GM18951 (cell line): Measurements from ENCODE around the gene POM121C.
"Not testable (repeated sequence)": the region's sequence is repeated elsewhere in the genome, so short reads cannot be mapped to it uniquely, and the experiment has no call there.

Experiments used
- POLR2A ChIP-seq: IDR thresholded peaks from 4 replicates; pipeline ENCODE4 v1.6.1; 2011; ENCODE audit warnings: mild to moderate bottlenecking; ENCODE audit not compliant: insufficient read length, insufficient read depth; ENCODE audit errors: extremely low read depth
- in situ Hi-C: fragments of 300-500 bp; cut with MboI; formaldehyde crosslinking; loops from one replicate; pipeline ENCODE4 v1.12.0; 2022; ENCODE audit warnings: low sequenced_read_pairs, mixed read lengths, inconsistent platforms; ENCODE audit not compliant: unreplicated experiment

The POM121C gene

GRCh38 chr7:75485979-75486643 is at the start of gene POM121C:
Gene POM121C (minus strand): TSS chr7:75486299. CDS start chr7:75441496, 44,803 bp downstream.
- in situ Hi-C loops = not testable (repeated sequence)
- TF ChIP-seq POLR2A = peak; percentile 73

DNA sequence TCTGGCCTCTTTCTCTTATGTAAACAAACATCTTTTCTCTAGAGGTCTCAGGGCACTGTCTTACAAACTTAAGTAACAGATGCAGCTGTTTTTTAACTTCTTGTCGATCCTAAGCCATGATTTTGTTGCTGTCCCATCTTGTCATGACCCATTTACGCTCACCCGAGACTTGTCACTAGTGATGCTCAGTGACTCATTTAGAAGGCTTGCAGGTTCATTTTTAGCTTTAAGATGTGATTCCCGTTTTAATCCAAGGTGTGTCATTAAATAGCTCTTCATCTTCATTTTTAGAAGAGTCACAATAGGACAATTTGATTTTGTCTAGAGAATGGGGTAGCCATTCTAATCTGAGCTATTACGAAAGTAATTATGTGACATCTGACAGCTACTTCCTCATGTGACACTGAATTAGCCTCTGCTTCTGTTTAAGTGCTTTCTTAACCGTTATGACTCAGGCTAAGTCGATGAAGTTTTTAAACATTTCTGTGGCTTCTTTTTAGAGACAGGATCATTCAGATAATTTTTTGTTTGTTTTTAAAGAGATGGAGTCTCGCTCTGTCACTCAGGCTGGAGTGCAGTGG is 48.7 kb upstream of the POM121C start:
- TF ChIP-seq POLR2A = no peak
- in situ Hi-C loops = no loop called here

DNA sequence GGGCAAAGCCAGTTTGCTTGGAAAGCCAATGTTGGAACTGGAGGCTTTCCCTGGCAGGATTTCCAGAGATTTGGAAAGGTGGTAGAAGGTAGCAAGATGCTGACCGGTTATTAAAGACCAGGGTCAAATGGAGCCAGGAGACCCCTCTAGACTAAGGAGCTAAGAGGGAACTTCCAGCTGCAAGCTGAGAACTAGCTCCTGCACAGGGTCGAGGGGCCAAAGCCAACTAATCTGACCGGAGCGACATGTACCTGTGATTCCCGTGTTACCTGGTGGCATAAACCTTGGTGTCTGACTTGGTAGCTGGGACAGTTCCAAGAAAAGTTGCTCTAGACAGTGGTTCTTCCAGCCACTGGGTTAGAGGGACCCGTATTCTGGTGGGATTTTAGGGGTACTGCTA is 47.8 kb upstream of the POM121C start:
- in situ Hi-C loops = no loop called here
- TF ChIP-seq POLR2A = no peak

DNA sequence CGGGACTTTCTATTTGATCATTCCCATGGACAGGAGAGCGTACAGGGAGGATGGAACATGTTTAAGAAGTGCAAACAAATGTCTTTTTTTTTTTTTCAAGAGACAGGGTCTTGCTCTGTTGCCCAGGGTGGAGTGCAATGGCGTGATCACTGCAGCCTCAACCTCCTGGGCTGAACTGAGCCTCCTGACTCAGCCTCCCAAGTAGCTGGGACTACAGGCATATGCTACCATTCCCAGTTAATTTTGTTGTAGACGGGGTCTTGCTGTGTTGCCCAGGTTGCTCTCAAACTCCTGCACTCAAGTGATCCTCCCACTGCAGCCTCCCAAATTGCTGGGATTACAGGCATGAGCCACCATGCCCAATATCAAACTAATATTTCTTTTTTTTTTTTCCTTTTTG is 46.5 kb upstream of the POM121C start:
- in situ Hi-C loops = no loop called here
- TF ChIP-seq POLR2A = no peak

DNA sequence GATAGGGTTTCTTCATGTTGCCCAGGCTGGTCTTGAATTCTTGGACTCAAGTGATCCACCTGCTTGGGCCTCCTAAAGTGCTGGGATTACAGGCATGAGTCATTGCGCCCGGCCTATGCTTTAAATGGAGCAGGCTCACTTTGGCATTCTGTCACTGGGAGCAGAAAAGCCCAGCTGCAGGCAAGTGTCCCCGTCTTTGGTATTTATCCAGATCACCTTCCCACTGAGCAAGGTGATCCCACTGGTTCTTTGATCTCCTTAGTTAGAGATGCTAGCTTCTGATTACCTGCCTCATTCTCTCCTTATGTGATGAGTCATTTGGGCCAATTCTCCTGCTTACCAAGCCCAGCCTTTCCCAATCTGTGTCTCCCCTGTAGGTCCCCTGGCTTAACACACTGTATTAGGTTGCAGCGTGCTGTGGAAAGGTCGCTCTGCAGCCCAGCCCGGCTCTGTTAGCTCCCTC is 45.3 kb upstream of the POM121C start:
- TF ChIP-seq POLR2A = no peak
- in situ Hi-C loops = no loop called here

- in situ Hi-C loops = not testable (repeated sequence)
Measured at GRCh38 chr7:75527224-75527722, 41.2 kb upstream of the POM121C start.

GRCh38 chr7:75521727-75522126 is 35.6 kb upstream of the POM121C start:
- in situ Hi-C loops = loop anchor here (25.0 kb wide), 1 partner anchor 991 kb away; the partner anchor contains the start of gene UPK3B

- in situ Hi-C loops = loop anchor here (25.0 kb wide), 1 partner anchor 993 kb away; the partner anchor contains the start of gene UPK3B
Measured at GRCh38 chr7:75518842-75519241, 32.7 kb upstream of the POM121C start.

DNA sequence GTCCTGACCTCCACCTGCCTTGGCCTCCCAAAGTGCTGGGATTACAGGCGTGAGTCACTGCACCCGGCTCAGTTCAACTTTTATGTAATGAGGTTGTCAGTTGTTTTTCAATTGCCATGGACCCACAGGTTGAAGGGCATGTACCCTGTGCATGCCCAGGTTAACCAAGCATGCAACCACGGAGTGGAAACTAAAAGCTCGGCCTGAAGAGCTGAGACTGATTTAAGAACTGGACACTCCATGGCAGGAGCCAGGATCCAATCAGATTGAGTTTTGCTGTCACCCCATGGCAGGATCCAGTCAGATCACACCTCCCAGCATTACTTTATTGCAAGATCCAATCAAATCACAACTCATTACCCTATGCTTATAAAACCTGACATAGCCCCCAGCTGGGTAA is 22.9 kb upstream of the POM121C start:
- in situ Hi-C loops = loop anchor here (25.0 kb wide), 1 partner anchor 1003 kb away; the partner anchor contains the start of gene UPK3B

- in situ Hi-C loops = not testable (repeated sequence)
Measured at GRCh38 chr7:75492020-75492419, 5.9 kb upstream of the POM121C start, which contains the start of gene SPDYE5. Gene SPDYE5 (plus strand): TSS chr7:75492320. CDS start chr7:75494048, 1,728 bp downstream.

- in situ Hi-C loops = not testable (repeated sequence)
Measured at GRCh38 chr7:75485355-75485978, 632 bp downstream of the POM121C start.

DNA sequence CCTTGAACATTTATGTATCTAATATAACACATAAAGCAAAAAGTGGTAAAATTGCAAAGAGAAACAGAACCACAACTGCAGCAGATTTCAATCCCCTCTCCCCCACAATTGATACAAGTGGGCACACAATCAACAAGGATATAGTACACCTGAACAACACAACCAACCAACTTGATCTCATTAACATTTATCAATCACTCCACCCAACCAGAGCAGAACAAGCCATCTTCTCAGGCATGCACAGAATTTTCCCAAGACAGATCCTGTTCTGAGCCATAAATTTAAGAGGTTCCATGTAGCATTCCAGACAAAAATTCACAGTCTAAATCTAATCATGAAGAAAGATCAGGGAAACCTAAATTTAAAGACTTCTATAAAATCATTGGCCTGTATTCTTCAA is 5.8 kb downstream of the POM121C start:
- in situ Hi-C loops = not testable (repeated sequence)

DNA sequence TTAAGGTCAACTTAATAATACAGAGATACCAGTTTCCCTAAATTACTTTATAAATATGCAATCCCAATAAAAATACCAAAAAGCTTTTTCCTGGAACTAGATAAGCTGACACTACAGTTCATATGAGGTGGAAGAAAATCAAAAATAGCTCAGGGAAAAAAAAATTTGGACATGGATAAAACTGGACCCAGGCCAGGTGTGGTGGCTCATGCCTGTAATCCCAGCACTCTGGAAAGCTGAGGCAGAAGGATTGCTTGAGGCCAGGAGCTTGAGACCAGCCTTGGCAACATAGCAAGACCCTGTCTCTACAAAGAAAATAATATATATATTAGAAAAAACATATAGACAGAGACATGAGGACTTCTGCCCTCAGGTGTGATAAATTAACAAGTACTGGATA is 8.6 kb downstream of the POM121C start:
- in situ Hi-C loops = not testable (repeated sequence)

DNA sequence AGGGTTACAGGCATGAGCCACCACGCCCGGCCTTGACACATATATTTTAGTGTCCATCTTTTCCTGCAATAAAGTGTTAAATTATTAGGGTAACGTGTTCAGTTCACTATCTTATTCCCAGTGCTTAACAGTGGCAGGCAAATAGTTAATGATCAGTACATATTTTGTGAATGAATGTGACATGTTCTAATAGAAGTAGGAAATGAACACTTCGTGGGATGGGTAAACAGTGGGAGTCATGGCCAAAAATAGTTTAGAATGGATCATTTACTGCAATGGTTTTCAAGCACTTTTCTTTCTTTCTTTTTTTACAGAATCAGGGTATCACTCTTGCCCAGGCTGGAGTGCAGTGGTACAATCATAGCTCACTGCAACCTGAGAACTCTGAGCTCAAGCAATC is 15.9 kb downstream of the POM121C start:
- in situ Hi-C loops = loop anchor here (25.0 kb wide), 1 partner anchor 1167 kb away; the partner anchor contains the start of gene POMZP3

DNA sequence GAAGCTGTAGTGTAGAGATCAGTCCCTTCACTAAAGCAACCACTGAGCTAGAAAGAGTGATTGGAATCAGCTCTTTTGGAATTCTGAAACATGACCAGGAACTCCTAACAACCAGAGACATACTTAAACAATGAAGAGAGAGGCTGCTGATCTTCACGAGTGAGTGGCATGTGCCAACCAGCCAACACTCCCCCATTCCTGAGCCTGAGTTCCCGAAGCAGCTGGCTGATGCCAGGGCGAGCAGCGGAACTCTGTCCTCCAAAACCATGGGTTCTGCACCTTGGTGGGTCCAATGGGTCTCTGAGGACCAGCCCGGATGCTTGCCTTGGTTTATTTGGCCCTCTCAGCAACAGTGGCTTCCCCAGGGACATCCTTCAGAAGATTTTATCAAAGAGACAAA is 25.6 kb downstream of the POM121C start:
- in situ Hi-C loops = loop anchor here (25.0 kb wide), 1 partner anchor 1177 kb away; the partner anchor contains the start of gene POMZP3

DNA sequence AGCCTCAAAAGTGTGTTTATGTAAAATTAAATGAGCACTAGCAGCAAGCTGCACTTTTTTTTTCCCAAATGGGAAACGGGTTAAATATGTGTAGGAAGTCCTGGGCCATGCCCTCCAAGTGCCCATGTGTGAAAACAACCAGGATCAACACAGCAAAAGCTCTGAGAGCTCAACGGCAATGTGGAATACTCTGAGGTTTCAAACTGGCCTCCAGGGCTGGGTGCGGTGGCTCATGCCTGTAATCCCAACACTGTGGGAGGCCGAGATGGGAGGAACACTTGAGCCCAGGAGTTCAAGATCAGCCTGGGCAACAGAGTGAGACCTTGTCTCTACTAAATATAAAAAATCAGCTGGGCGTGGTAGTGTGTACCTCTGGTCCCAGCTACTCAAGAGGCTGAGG is 28.1 kb downstream of the POM121C start:
- in situ Hi-C loops = loop anchor here (25.0 kb wide), 1 partner anchor 1179 kb away; the partner anchor contains the start of gene POMZP3

- in situ Hi-C loops = loop anchor here (25.0 kb wide), 1 partner anchor 1181 kb away; the partner anchor contains the start of gene POMZP3
Measured at GRCh38 chr7:75456403-75456802, 29.7 kb downstream of the POM121C start.

- in situ Hi-C loops = loop anchor here (25.0 kb wide), 1 partner anchor 1185 kb away; the partner anchor contains the start of gene POMZP3
Measured at GRCh38 chr7:75452494-75452955, 33.6 kb downstream of the POM121C start.

- in situ Hi-C loops = loop anchor here (25.0 kb wide), 3 partner anchors 187 to 1187 kb away; partner anchors contain the start of genes CCL26 and POMZP3
Measured at GRCh38 chr7:75449946-75450345, 36.2 kb downstream of the POM121C start.
